Neural cell (in vitro differentiated cells): ENCODE data around the gene RAB1A. TPM values are rescaled to one million over a fixed set of nuclear protein-coding genes. Genes with fewer than 3 reads are reported as not detected.

Experiments used
- H2AFZ ChIP-seq: fragments of 200-600, 300-800 bp; sonication (generic), shearing (Covaris generic); 2 replicates; pipeline ENCODE4 v1.6.0; 2014; ENCODE audit warnings: low read depth, mild to moderate bottlenecking, antibody characterized with exemption, low read length, moderate library complexity
- H3F3A ChIP-seq: fragments of 200-600 bp; shearing (Covaris generic); 2 replicates; pipeline ENCODE4 v1.6.1; 2016; ENCODE audit warnings: mild to moderate bottlenecking, moderate library complexity, mixed read lengths, antibody characterized with exemption, low read length; ENCODE audit not compliant: insufficient read depth, poor library complexity, severe bottlenecking
- H3K27ac ChIP-seq: fragments of 200-600, 300-800 bp; sonication (generic), shearing (Covaris generic); 2 replicates; pipeline ENCODE4 v1.5.1; 2014; ENCODE audit warnings: mild to moderate bottlenecking, low read length, moderate library complexity
- H3K27me3 ChIP-seq: fragments of 300-800, 200-600 bp; sonication (generic), shearing (Covaris generic); 2 replicates; pipeline ENCODE4 v1.6.0; 2014; ENCODE audit warnings: mild to moderate bottlenecking, low read depth, low read length, moderate library complexity; ENCODE audit not compliant: insufficient read depth
- H3K36me3 ChIP-seq: fragments of 300-800, 200-600 bp; sonication (generic), shearing (Covaris generic); 2 replicates; pipeline ENCODE4 v1.5.1; 2014; ENCODE audit warnings: mild to moderate bottlenecking, antibody characterized with exemption, low read length, moderate library complexity; ENCODE audit not compliant: insufficient read depth
- H3K4me2 ChIP-seq: fragments of 300-800, 200-600 bp; sonication (generic), shearing (Covaris generic); 2 replicates; pipeline ENCODE4 v1.6.0; 2014; ENCODE audit warnings: mild to moderate bottlenecking, low read length
- H3K4me3 ChIP-seq: fragments of 300-800, 200-600 bp; sonication (generic), shearing (Covaris generic); 2 replicates; pipeline ENCODE4 v1.5.1; 2014; ENCODE audit warnings: mild to moderate bottlenecking, low read length, moderate library complexity
- H3K79me2 ChIP-seq: fragments of 200-600 bp; shearing (Covaris generic); replicated peaks from 2 replicates; pipeline ENCODE4 v1.6.0; 2014; ENCODE audit warnings: mild to moderate bottlenecking, low read length, moderate library complexity; ENCODE audit not compliant: insufficient read depth
- H3K9ac ChIP-seq: fragments of 300-800, 200-600 bp; sonication (generic), shearing (Covaris generic); 2 replicates; pipeline ENCODE4 v1.6.1; 2016; ENCODE audit warnings: mild to moderate bottlenecking, low read length, mixed read lengths
- H3K9me2 ChIP-seq: fragments of 200-600 bp; shearing (Covaris generic); 2 replicates; pipeline ENCODE4 v1.6.1; 2016; ENCODE audit warnings: mild to moderate bottlenecking, low read length, mixed read lengths; ENCODE audit not compliant: insufficient read depth
- H3K9me3 ChIP-seq: fragments of 200-600, 300-800 bp; sonication (generic), shearing (Covaris generic); 2 replicates; pipeline ENCODE4 v1.6.1; 2016; ENCODE audit warnings: mild to moderate bottlenecking, mixed run types, low read length, moderate library complexity, mixed read lengths
- H4K20me1 ChIP-seq: fragments of 200-600 bp; shearing (Covaris generic); 2 replicates; pipeline ENCODE4 v1.6.1; 2016; ENCODE audit warnings: mild to moderate bottlenecking, mixed run types; ENCODE audit not compliant: insufficient read depth
- CTCF ChIP-seq: fragments of 450-650 bp; IDR thresholded peaks from 2 replicates; pipeline ENCODE4 v1.5.1; 2014; ENCODE audit warnings: antibody characterized with exemption, mild to moderate bottlenecking, moderate library complexity; ENCODE audit not compliant: poor library complexity, severe bottlenecking
- EP300 ChIP-seq: fragments of 450-650 bp; conservative IDR thresholded peaks from 2 replicates; pipeline ENCODE4 v1.6.1; 2014; ENCODE audit warnings: antibody characterized with exemption, mild to moderate bottlenecking, moderate library complexity; ENCODE audit not compliant: poor library complexity, severe bottlenecking
- EZH2 ChIP-seq: fragments of 200-600, 300-800 bp; shearing (Covaris generic), sonication (generic); IDR thresholded peaks from 2 replicates; pipeline ENCODE4 v1.6.1; 2014; ENCODE audit warnings: antibody characterized with exemption, low read length, borderline replicate concordance, mild to moderate bottlenecking; ENCODE audit not compliant: insufficient read depth, poor library complexity, severe bottlenecking
- MXI1 ChIP-seq: fragments of 450-650 bp; conservative IDR thresholded peaks from 2 replicates; pipeline ENCODE4 v1.6.1; 2014; ENCODE audit warnings: antibody characterized with exemption, mild to moderate bottlenecking; ENCODE audit not compliant: poor library complexity, severe bottlenecking
- POLR2AphosphoS5 ChIP-seq: IDR thresholded peaks from 2 replicates; pipeline ENCODE4 v1.6.1; 2012
- RAD21 ChIP-seq: fragments of 450-650 bp; conservative IDR thresholded peaks from 2 replicates; pipeline ENCODE4 v1.6.1; 2014; ENCODE audit warnings: antibody characterized with exemption, mild to moderate bottlenecking, moderate library complexity
- REST ChIP-seq: IDR thresholded peaks from 2 replicates; pipeline ENCODE4 v1.6.1; 2012; ENCODE audit warnings: borderline replicate concordance
- SMC3 ChIP-seq: fragments of 450-650 bp; conservative IDR thresholded peaks from 2 replicates; pipeline ENCODE4 v1.6.1; 2014; ENCODE audit warnings: antibody characterized with exemption, mild to moderate bottlenecking, moderate library complexity; ENCODE audit not compliant: poor library complexity
- TAF1 ChIP-seq: IDR thresholded peaks from 2 replicates; pipeline ENCODE4 v1.6.1; 2012; ENCODE audit warnings: low read depth
- polyA plus RNA-seq: library from polyadenylated mRNA; depleted of rRNA; stranded (reverse); fragments of >200 nt; gene quantifications from 2 replicates; pipeline ENCODE4 v1.2.3, GENCODE V29; 2014

The RAB1A gene
- polyA plus RNA-seq, 1 donor from 2014 or later: 240 TPM

- H3K9me3 ChIP-seq: no peaks in the 10 kb centered on the region
- no peak overlapping the region for H3K9ac ChIP-seq
- H3K9me2 ChIP-seq: no peaks in the 10 kb centered on the region
- H3K79me2 ChIP-seq: no peaks in the 10 kb centered on the region
- no peak overlapping the region for H2AFZ ChIP-seq
- TF ChIP-seq SMC3: no peak
- no peak for TF ChIP-seq REST
- no peak for TF ChIP-seq EZH2
- no peak for TF ChIP-seq RAD21
- TF ChIP-seq CTCF: no peak
- no peak for TF ChIP-seq MXI1
- no peak for TF ChIP-seq TAF1
- TF ChIP-seq POLR2AphosphoS5: no peak
- TF ChIP-seq EP300: no peak
- H3K4me3 ChIP-seq: no peak overlapping the region
- H3K36me3 ChIP-seq: no peaks in the 10 kb centered on the region
- no peaks in the 10 kb centered on the region for H3K27me3 ChIP-seq
- no peaks in the 10 kb centered on the region for H4K20me1 ChIP-seq
- H3F3A ChIP-seq: no peaks in the 10 kb centered on the region
- no peak overlapping the region for H3K27ac ChIP-seq
- H3K4me2 ChIP-seq: no peak overlapping the region
These were observed 79.0 kb downstream of the RAB1A start for GRCh38 chr2:65050931-65051330.

GRCh38 chr2:65049010-65049639, 80.8 kb downstream of the RAB1A start:
- H3K79me2 ChIP-seq: no peaks in the 10 kb centered on the region
- no peaks in the 10 kb centered on the region for H3K27me3 ChIP-seq
- no peak overlapping the region for H3K27ac ChIP-seq
- no peak overlapping the region for H2AFZ ChIP-seq
- H3K4me2 ChIP-seq: no peak overlapping the region
- H3F3A ChIP-seq: no peaks in the 10 kb centered on the region
- H3K9me3 ChIP-seq: no peaks in the 10 kb centered on the region
- no peak for TF ChIP-seq EP300
- no peak for TF ChIP-seq SMC3
- TF ChIP-seq MXI1: no peak
- no peak for TF ChIP-seq EZH2
- no peak for TF ChIP-seq POLR2AphosphoS5
- TF ChIP-seq RAD21: no peak
- TF ChIP-seq TAF1: no peak
- no peak for TF ChIP-seq CTCF
- no peak for TF ChIP-seq REST
- H3K9ac ChIP-seq: no peak overlapping the region
- H3K9me2 ChIP-seq: no peaks in the 10 kb centered on the region
- H4K20me1 ChIP-seq: no peaks in the 10 kb centered on the region
- H3K4me3 ChIP-seq: no peak overlapping the region
- no peaks in the 10 kb centered on the region for H3K36me3 ChIP-seq
